NCI-H2029 (cell line): Measurements from ENCODE around the gene FECH.
"Not testable (repeated sequence)": the region's sequence is repeated elsewhere in the genome, so short reads cannot be mapped to it uniquely, and the experiment has no call there.

Experiments used
- DNase-seq: peaks from one replicate; lab custom pipeline; 2025; lab: John Stamatoyannopoulos, UW

Gene FECH

GRCh38 chr18:57533006-57533867, 53.3 kb downstream of the FECH start:
- no peak for DNase-seq

GRCh38 chr18:57529151-57529550, 57.4 kb downstream of the FECH start:
- DNase-seq = no peak

- DNase-seq = no peak
Observed at GRCh38 chr18:57527556-57528229, 58.8 kb downstream of the FECH start.

- DNase-seq = no peak
Observed at GRCh38 chr18:57523171-57523956, 63.1 kb downstream of the FECH start.

- not testable (repeated sequence) for DNase-seq
Observed at GRCh38 chr18:57522348-57522747, 64.2 kb downstream of the FECH start.

GRCh38 chr18:57519668-57520424, 66.7 kb downstream of the FECH start:
- no peak for DNase-seq

GRCh38 chr18:57518533-57518932, 68.0 kb downstream of the FECH start:
- DNase-seq = no peak

- no peak for DNase-seq
Observed at GRCh38 chr18:57516056-57516455, 70.4 kb downstream of the FECH start.

GRCh38 chr18:57505231-57505630, 81.3 kb downstream of the FECH start:
- DNase-seq = no peak

GRCh38 chr18:57502624-57503023, 83.9 kb downstream of the FECH start:
- DNase-seq = no peak

- no peak for DNase-seq
Observed at GRCh38 chr18:57498682-57499256, 87.7 kb downstream of the FECH start.
